Activated CD4-positive, alpha-beta T cell treated with anti-CD3 and anti-CD28 coated beads, Interleukin-2, amount 50 U/mL, for 16 hours (primary cell): Measurements from ENCODE around the gene CHSY1.
"Not testable (repeated sequence)": the region's sequence is repeated elsewhere in the genome, so short reads cannot be mapped to it uniquely, and the experiment has no call there.

Source experiments
- DNase-seq: peaks from one replicate; pipeline ENCODE4 v3.0.0-alpha.2; 2020

Gene CHSY1

GRCh38 chr15:101131489-101132389, 120.1 kb downstream of the CHSY1 start:
- DNase-seq: no peak

- DNase-seq: no peak
Observed at GRCh38 chr15:101129851-101130380, 121.9 kb downstream of the CHSY1 start.

GRCh38 chr15:101128221-101129015, 123.4 kb downstream of the CHSY1 start:
- DNase-seq: no peak

- DNase-seq: peak; percentile 81
Observed at GRCh38 chr15:101127506-101128076, 124.3 kb downstream of the CHSY1 start.

GRCh38 chr15:101126618-101127505, 125.0 kb downstream of the CHSY1 start:
- peak; percentile 24 for DNase-seq

- DNase-seq: not testable (repeated sequence)
Observed at GRCh38 chr15:101125881-101126428, 125.9 kb downstream of the CHSY1 start.
